Ovary (tissue), 9 donors: ENCODE results near the gene VWA2. TPM values are rescaled to one million over a fixed set of nuclear protein-coding genes. Genes with fewer than 3 reads are reported as not detected.
A peak's percentile ranks its signal among the peaks of the same experiment; 100 is the strongest.

Experiments
- DNase-seq, 5 donors: peaks; one replicate each; pipeline ENCODE4 v3.0.0-alpha.2; 2019 to 2020
- H3K27ac ChIP-seq, 2 donors: fragments of 200-600 bp; one replicate each; pipeline versions ENCODE4 v1.5.1 to v1.8.0; 2019 to 2022
- H3K27me3 ChIP-seq: fragments of 200-600 bp; one replicate; pipeline ENCODE4 v1.8.0; 2022
- H3K36me3 ChIP-seq: fragments of 200-600 bp; sonication (generic); one replicate; pipeline ENCODE4 v1.5.1; 2019
- H3K4me1 ChIP-seq: one replicate; pipeline ENCODE4 v1.8.1; 2013; ENCODE audit warnings: mild to moderate bottlenecking, moderate library complexity; ENCODE audit not compliant: insufficient read depth
- H3K4me3 ChIP-seq: fragments of 200-600 bp; sonication (generic); one replicate; pipeline ENCODE4 v1.5.1; 2017
- H3K9me3 ChIP-seq, 2 donors: fragments of 200-600 bp in 1 of 2; sonication (generic) in 1 of 2; one replicate each; pipeline versions ENCODE4 v1.5.1 to v1.8.1; 2013 to 2019; ENCODE audit warnings: mild to moderate bottlenecking in 1 of 2, moderate library complexity in 1 of 2
- CTCF ChIP-seq, 3 donors: fragments of 450-650 bp in 2 of 3; fragments of 200-600 bp in 1 of 3; IDR thresholded peaks; one replicate each; pipeline versions ENCODE4 v1.5.1 to v1.8.0; 2016 to 2022; ENCODE audit warnings: antibody characterized with exemption in 3 of 3, mild to moderate bottlenecking in 1 of 3
- EP300 ChIP-seq: sonication (generic); formaldehyde crosslinking; IDR thresholded peaks from one replicate; pipeline ENCODE4 v1.6.1; 2017; ENCODE audit warnings: antibody characterized with exemption
- POLR2A ChIP-seq: fragments of 450-650 bp; IDR thresholded peaks from one replicate; pipeline ENCODE4 v1.6.1; 2017; ENCODE audit warnings: antibody characterized with exemption, mild to moderate bottlenecking, moderate library complexity
- WGBS, 3 donors: extraction: QIAGEN DNeasy Blood & Tissue Kit in 1 of 3; methylation state at CpG; one replicate each; pipeline versions ENCODE4 v1.1.5 to v1.1.7; 2013 to 2017; 5-methylcytosine and 5-hydroxymethylcytosine counted together
- intact Hi-C, 4 donors: fragments of 100-400 bp; cut with DNase I; formaldehyde crosslinking; loops; one replicate each; pipeline versions ENCODE4 v1.11.0 to v1.15.1; 2022 to 2023
- polyA plus RNA-seq, 2 donors: library from polyadenylated mRNA; stranded (reverse); fragments of 200-250 nt in 1 of 2; fragments of 350-450 nt in 1 of 2; fragmentation: Illumina TruSeq in 1 of 2; extraction: RNeasy Lipid Tissue Mini Kit (QIAGEN cat#74804) in 1 of 2; gene quantifications; one replicate each; pipeline ENCODE4 v1.2.3, GENCODE V29; 2013 to 2014
- total RNA-seq, 7 donors: library from RNA; depleted of rRNA in 2 of 7; stranded (reverse); fragments of >200 nt in 2 of 7; fragmentation: NEBNext Ultra II Directional in 3 of 7; extraction: Animal tissue kit (Norgen Biotek cat#: 25700) in 3 of 7; gene quantifications; one replicate each; pipeline versions ENCODE4 v1.1.0 to v1.2.4, GENCODE V29; 2016 to 2023
- donor health status: DM: no; HTN: no; CAD: no; lungs with moderate emphysema.
- donor health status: DM: no; HTN: no; CAD: no.
- donor health status: Bipolar disorder and iron deficiency.
- donor health status: DM: yes; HTN: yes; CAD: no.
- donor health status: DM: no; HTN: no; CAD: no.
- donor health status: DM: yes; HTN: yes; CAD: no.

The VWA2 gene
- total and polyA plus RNA-seq, 9 donors, result 0.04 to 11.1 (median 0.72) TPM; not detected in 2

DNA sequence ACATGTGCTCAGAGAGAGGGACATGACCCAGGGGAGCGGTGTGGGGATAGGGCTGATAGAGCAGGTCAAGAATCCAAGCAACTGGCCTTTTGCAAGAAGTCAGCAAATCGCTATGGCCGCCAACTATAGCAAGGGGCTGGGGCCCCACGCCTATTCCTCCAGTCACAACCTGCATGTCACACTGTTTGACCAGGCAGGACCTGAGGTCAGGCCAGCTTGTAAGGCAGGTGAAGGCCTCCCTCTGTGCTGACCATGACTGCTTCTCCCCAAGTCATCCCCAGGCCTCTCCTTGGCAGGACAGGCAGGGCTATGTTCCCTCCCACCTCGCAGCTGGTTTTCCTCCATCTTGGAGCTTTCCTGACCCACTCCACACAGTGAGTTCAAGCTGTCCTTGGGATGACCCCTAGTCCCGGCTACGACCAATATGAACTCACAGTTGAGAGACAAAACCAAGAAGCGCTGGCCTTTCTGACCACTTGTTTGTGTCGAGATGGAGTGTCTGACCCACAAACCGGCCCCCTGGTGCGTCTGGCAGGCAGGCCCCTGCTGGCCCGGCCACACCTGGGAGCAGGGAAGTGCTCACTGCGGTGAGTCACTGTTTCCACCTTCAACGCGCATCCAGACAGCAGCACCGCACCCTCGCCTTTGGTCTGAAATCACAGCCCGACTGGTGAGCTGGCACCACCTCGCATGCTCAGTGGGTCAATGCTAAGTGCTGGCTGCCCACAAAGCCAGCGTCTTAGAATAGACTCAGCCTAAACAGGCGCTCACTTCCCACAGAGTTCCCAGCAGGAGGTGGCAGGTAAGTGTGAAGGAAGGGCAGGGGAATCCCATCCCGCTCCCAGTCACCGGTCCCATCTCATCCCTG lies 81.4 kb downstream of the VWA2 start:
- peak in 4 of 5 donors; percentile 54 to 70 (median 63) for DNase-seq
- TF ChIP-seq EP300 (no peak), POLR2A (no peak), CTCF (IDR thresholded peaks at IDR 0.05) (no peak)
- H3K9me3 ChIP-seq, result no peaks in the 10 kb centered on the region
- WGBS, 3 donors, result 60 to 79% (median 61%) methylated on average over 22 to 23 of the region's 23 CpGs
- H3K27me3 ChIP-seq, result no peaks in the 10 kb centered on the region
- H3K4me3 ChIP-seq, result no peak overlapping the region
- H3K36me3 ChIP-seq, result no peaks in the 10 kb centered on the region
- peak overlapping the region in 1 of 2 donors; percentile 21 for H3K27ac ChIP-seq
- intact Hi-C loops, result no loop called here
- H3K4me1 ChIP-seq, result peaks cover 9% of the 10 kb centered on the region

GRCh38 chr10:114322344-114322743 lies 83.3 kb downstream of the VWA2 start:
- intact Hi-C loops, result no loop called here
- no peak for DNase-seq
- Histone ChIP-seq H3K27ac (no peak overlapping the region), H3K4me1 (peaks cover 9% of the 10 kb centered on the region), H3K4me3 (no peak overlapping the region), H3K27me3 (no peaks in the 10 kb centered on the region), H3K9me3 (no peaks in the 10 kb centered on the region), H3K36me3 (no peaks in the 10 kb centered on the region)
- 68 to 79% (median 75%) methylated on average over 5 of the region's 5 CpGs for WGBS, 3 donors
- TF ChIP-seq POLR2A (no peak), CTCF (IDR thresholded peaks at IDR 0.05) (no peak), EP300 (no peak)

DNA sequence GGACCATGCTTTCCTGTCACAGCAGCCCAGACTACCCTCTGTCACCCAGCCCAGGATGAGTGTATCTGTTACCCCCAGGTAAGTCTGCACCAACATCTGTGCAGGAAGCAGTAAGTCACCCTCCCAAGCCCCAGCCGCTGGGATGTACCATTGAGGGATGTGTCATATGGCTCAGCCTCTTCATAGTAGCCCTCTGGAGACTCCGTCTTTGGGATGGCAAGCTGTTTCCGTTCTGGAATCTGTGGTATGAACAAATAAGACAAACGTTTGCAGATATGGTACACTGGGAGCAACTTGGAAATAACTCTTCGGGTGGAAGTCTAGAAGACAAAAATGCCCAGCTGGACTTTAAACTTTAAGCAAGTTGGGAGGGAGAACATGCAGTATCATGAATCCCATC lies 84.0 kb downstream of the VWA2 start:
- TF ChIP-seq EP300, result no peak
- no peak for TF ChIP-seq POLR2A
- TF ChIP-seq CTCF (IDR thresholded peaks at IDR 0.05), result no peak
- Histone ChIP-seq H3K27ac (no peak overlapping the region), H3K9me3 (no peaks in the 10 kb centered on the region), H3K4me1 (peaks cover 9% of the 10 kb centered on the region), H3K27me3 (no peaks in the 10 kb centered on the region), H3K4me3 (no peak overlapping the region), H3K36me3 (no peaks in the 10 kb centered on the region)
- WGBS, 3 donors, result 15 to 41% (median 28%) methylated on average over 5 of the region's 5 CpGs
- no peak for DNase-seq
- intact Hi-C loops, result no loop called here

GRCh38 chr10:114326795-114327194 lies 87.7 kb downstream of the VWA2 start:
- no peak for DNase-seq
- TF ChIP-seq CTCF (IDR thresholded peaks at IDR 0.05) (no peak), EP300 (no peak), POLR2A (no peak)
- Histone ChIP-seq H3K4me3 (no peak overlapping the region), H3K36me3 (no peaks in the 10 kb centered on the region), H3K27ac (no peak overlapping the region), H3K27me3 (no peaks in the 10 kb centered on the region), H3K9me3 (no peaks in the 10 kb centered on the region), H3K4me1 (no peaks in the 10 kb centered on the region)
- intact Hi-C loops, result no loop called here
- WGBS, 3 donors, result 77 to 97% (median 89%) methylated on average over 2 of the region's 2 CpGs
